Stromal cell of bone marrow (primary cell): Measurements from ENCODE around the gene LSG1.
"Not testable (repeated sequence)": the region's sequence is repeated elsewhere in the genome, so short reads cannot be mapped to it uniquely, and the experiment has no call there.

Experiments used
- DNase-seq: peaks from one replicate; pipeline ENCODE4 v3.0.0-alpha.2; 2012; ENCODE audit warnings: low read depth

Gene LSG1

DNA sequence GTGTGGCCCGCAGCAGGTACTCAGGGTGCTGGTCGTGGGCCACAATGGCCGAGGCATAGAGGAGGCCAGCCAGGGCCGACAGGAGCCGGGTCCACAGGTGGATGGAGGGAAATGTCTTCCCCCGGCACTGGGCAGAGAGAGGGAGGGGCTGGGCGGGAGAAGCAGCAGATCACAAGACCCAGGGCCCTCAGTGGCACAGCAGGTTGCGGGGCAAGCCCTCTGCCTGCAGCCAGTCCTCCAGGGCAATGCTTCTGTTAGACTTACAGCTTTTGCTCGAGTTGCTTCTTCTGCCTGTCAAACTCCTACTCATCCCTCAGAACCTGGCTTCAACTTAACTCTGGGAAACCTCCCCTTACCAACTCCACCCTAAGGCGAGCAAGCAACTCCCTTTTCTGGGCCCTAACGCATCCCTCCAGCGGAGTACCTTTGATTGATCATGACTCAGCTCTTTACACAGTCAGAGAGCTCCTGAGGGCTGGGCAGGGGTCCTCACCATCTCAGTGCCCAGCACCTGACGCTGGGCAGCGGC is 54.8 kb downstream of the LSG1 start:
- no peak for DNase-seq

DNA sequence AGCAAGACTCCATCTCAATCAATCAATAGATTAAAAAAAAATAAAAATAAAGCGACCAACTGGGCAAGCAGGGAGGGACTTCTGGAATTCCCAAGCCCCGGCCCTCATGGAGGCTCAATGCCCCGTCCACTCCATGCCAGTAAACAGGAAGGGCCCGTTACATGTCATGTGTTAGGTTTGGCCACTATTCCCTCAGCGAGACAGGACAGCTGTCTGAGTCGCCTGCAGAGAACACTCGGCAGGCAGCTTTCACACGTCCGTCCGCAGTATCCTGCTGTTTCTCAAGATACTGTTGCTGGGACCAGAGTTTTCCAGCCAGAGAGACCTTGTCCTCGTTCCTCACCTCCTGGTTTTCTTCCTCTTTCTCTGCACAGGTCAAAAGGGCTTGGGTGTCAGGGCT is 56.8 kb downstream of the LSG1 start:
- DNase-seq, result no peak

DNA sequence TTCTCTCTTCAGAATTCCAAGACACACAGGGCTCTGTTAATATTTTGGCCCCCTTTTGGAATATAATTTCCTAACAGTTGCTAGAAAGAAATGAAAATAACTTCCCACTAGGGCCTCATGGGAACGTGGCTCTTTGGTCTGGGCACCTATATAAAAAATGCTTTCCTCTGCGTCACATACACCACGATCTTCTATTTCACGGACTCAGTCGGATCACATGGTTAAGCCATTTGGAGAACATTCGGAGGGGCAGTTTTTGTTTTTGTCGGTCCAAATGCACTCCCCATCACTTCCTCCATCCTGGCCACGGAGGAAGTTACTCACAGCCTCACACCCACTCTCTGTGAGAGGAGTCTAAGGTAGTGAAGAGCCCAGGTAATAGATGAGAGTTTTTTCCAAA is 59.8 kb downstream of the LSG1 start:
- no peak for DNase-seq

DNA sequence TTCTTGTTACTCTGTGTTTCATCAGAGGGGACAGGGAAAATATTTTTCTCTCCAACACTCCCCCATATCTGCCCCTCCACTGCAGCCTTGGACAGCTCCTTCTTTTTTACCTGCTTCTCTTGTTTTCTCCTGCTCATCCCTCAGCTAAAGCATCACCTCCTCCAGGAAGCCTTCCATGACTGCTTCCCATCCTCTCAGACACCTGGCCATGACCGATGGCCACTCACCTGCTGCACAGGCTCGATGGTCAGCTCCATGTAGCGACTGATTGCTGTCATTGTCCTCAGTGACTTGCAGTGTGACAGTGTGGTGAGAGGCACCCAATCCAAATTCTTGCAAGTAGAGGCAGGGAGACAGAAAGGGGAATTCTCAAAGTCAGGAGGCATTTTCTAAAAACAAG is 61.3 kb downstream of the LSG1 start:
- no peak for DNase-seq

DNA sequence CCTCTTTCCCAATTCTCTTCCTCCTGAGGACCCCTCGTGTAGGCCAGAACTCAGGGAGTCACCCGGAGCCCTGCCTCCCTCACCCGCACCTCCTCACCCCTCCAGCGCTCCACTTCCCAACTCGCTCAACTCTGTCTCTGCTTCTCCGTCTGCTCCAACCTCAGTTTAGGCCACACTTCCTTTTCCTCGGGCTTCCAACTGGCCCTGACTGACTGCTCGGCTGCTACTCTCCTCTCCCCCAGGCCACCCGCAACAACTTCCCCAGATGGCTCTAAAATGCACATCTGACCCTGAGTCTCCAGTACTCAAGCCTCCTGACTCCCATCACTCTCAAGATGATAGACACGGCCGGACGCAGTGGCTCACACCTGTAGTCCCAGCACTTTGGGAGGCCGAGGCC is 62.4 kb downstream of the LSG1 start:
- no peak for DNase-seq

DNA sequence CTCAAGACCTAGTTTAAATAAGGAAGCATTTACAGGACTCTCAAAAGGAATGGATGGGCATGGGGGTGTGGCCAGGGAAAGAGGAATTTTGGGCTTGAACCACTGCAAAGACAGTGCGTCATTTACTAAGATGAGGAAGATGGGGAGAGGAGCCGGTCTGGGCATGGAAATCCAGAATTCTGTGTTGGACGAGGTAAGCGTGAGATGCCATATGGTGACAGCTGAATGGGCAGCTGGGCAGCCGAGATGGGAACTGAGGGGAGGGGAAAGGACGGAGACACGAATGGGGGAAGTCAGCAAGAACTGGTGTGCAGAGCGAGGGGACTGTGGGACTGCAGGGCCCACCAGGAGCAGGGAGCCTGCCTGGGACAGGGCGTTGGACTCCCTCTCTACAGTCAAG is 63.0 kb downstream of the LSG1 start:
- no peak for DNase-seq

DNA sequence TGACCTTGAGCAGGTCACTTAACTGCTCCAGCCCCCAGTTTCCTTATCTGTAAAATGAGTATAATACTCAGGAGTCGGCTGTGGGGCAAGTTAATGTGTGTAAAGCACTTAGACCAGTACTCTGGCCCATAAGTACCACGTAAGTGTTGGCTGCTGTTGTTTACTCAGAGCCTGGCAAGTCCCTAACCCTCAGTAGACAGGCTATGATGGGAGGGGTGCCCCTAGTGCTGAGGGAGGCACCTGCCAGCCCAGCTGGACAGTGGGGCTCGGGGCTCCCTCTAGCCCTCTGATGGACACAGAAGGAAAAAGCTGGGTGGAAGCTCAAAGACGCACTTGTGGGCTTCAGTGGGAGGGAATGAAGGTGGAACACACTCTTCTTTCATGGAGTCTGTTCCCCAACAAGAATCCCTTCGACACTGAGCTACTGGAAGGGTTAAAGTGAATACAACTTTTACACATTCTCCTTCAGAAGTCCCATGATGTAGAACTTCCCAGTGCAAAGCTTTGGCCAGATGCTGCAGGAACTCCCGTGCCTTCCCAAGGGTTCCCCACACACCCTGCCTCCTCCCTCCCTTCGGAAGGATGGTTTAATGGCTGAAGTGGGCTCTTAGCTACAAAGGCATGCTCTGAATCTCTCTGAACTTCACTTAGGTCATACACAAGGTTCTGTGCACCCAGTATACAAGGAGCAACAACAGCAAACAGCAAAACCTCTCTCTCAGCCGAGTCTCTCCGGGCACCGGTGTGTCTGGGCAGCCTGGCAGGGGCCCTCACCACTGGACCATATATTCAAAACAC is 64.2 kb downstream of the LSG1 start:
- DNase-seq, result no peak

DNA sequence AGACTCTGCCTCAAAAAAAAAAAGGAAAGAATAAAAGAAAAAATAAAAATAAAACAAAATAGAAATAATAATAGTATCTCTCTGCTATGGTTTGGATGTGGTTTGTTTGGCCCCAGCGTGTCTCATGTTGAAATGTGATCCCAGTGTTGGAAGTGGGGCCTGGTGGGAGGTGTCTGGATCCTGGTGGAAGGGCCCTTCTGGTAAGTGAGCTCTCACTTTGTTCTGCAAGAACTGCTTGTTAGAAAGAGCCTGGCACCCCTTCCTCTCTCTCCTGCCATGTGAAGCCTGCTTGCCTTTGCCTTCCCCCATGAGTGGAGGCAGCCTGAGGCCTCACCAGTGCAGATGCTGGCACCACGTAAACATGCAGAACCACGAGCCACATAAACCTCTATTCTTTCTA is 65.0 kb downstream of the LSG1 start:
- DNase-seq, result no peak

DNA sequence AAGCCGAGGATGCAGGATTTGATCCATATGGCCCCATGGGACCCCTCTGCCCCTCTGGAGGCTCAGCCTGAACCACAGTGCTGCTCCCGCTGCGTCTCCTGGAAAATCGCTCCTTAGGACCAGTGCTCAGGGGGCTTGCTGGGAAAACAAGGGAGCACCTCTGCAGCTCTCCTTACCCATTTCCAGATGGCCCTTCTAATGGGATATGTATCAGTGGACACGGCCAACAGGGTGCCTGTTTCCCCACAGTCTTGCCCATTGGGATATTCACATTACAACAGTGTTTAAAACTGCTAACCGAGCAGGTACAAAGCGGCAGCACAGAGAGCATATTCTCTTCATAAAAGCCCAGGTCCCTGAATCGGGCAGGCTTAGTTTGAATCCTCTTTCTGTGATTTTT is 65.8 kb downstream of the LSG1 start:
- DNase-seq, result no peak

DNA sequence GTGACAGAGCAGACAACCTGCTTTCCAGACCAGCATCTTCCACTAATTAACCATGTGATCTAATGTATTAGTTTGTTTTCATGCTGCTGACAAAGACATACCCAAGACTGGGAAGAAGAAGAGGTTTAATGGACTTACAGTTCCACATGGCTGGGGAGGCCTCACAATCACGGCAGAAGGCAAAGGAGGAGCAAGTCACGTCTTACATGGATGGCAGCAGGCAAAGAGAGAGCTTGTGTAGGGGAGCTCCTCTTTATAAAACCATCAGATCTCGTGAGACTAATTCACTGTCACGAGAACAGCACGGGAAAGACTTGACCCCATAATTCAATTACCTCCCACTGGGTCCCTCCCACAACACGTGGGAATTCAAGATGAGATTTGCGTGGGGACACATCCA is 66.7 kb downstream of the LSG1 start:
- not testable (repeated sequence) for DNase-seq

DNA sequence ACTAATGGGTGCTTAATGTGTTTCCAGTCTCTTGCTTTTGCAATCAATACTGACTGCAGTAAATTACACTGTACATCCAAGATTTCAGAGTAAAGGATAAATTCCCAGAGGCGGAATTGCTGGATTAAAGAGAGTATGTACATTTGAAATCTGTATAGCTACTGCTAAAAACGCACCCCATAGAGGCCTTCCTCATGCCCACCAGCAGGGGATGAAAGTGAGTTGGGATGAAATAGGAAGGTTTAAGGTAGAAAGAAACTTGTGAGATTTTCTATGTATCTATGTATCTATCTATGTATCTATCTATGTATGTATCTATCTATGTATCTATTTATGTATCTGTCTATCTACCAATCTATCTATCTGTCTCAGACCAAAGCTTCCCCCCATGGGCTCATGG is 67.2 kb downstream of the LSG1 start:
- DNase-seq, result no peak

DNA sequence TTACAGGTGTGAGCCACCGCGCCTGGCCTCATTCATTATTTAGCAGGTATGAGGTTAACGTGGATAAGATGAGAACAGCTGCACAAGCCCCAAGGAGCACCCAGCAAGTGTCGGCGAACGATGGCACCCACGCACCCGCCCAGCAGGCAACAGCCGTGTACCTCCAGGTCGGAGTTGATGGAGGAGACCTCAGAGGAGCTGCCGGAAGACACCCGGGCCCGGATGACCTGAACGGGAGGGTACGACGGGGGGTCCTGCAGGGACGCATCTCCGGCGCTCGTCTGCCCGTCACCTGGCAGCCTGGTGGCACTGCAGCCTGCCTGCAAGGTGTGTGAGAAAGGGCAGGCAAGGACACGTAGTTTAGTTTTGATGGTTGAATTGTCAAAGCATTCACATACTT is 67.9 kb downstream of the LSG1 start:
- no peak for DNase-seq

DNA sequence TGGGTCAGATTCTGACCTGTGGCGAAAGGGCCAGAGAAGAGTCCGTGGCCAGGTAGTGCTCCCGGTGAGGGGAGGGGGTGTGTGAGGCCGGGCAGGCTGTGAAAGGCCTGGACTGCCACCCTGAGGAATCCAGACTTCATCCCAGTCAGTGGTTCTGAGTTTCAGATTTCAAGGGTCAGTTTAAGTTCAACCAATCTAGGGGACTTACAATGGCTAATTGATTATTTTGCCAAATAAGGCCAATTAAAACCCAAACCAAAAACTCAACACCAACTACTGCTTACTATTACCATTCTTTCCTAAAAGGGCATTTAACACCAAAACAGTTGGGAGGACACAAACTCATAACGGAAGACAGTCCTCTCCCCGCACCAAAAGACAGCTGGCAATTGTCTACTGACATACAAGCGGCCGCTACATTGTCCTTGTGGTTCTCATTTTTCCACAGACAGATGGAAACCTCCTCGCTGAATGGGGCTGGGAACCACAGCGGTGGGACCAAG is 69.3 kb downstream of the LSG1 start:
- no peak for DNase-seq

DNA sequence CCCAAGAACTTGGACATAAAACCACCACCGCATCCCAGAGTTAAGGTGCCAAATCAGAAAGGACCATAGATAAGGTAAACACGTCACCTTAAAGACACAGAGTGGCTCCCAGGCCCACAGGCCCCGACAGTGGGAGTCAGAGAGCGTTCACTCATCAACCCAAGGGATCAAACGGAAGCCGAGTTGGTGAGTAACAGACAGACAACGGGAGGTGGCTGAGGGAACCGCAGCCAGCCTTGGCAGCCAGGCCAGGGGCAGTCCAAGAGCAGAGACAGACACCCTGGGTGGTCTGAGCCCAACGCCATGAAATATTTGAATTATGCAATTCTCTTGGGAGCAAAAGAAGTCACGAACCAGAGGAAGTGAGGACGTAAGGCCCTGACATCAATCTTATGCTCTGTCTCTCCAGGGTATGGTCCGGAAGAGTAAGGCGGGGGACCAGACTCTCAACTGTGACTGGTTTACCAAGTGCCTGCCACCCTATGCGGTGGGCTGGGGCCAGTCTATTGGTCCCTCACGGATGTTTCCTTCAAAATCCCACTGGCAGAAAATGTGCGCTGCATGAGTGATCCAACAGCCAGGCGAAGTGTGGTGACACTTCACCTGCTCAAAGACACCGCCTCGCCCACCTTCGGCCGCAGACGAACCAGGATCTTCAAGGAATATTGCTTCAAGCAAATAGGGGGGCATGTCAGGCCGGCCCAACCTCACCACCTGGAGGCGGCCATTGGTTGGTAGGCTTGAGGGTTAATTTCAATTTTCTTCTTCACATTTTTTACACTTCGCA is 73.0 kb downstream of the LSG1 start:
- DNase-seq, result peak; percentile 76

DNA sequence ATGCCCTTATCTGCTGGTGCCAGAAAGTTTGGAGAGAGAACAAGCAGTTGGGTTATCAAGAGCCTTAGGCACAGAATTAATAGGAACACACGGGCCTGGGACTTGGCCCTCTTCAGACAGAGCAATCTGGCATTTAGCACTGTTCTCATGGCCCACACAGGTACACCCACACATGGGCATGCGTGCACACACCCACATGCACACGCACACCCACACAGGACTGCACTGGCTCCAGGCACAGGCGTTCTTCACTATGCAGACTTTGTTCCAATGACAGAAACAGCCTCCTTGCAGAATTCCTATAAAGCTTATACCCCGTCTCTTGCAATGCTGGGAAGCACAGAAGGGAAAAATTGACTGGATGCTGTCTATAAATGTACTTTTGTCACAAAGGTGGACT is 75.1 kb downstream of the LSG1 start:
- DNase-seq, result no peak

DNA sequence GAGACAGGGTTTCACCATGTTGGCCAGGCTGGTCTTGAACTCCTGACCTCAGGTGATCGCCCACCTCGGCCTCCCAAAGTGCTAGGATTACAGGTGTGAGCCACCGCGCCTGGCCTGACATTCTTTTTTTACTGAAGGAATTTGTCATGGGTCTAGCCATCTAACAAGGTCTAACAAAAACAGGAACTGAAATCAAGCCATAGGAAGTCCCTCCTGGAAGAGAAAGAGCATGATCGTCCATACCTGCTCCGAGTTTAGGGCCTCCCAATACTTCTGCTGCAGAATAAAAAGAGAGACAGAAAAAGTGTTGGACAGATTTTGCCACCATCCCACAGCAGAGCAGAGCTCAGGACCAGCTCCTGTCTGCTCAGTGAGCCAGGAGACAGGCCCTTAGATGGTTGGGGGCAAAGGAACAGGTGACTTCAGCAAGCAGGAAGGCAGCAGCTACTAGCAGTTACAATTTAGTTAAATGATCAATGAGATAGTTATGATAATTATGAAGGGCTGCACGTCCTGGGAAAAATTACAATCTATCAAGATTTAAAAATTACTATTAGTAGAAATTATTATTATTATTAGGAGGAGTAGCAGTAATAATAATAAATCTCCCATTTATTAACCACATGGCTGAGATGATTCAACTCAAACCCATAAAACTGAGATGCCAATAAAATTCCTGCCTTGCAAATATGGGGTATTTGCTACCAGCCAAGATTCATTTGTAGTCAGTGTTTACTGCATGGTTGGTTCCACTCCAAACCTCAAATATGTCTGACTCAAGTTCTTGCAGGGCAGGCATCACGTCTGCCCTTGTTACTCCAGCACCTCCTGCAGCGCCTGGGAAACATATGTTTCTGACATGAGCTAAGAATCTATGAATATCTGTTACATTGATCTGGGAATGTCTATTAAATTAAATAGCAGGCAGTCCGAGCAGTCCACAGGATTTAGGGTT is 78.9 kb downstream of the LSG1 start:
- peak; percentile 99 for DNase-seq
